EH (cell line): ENCODE measurements around the gene ATG4C.

Experiments used
- DNase-seq: peaks from one replicate; pipeline ENCODE4 v3.0.0-alpha.2; 2015; ENCODE audit warnings: low read depth

The ATG4C gene

GRCh38 chr1:62904856-62905225, 120.9 kb downstream of the ATG4C start:
- DNase-seq = no peak

- DNase-seq = no peak
These were observed 121.4 kb downstream of the ATG4C start for GRCh38 chr1:62905309-62905708.

DNA sequence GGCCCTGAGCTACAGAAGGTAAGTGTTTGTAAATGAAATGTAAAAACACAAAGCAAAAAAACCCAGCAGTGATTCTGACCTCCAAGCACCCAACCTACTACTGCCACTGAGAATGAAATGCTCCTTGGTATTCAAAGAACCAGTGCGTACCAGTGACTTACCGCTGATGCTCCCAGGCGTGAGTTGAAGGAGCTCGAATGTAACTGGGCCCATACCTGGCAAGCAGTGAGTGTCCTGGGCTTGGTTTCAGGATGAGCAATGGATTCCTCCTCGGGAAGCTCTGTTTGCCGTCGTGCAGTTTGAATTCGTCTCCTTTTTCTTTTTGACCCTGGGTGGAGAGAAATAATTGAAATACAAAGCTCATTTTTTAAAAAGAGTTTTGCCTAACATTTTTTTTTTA, 121.9 kb downstream of the ATG4C start:
- no peak for DNase-seq

- DNase-seq = peak; percentile 6
These were observed 122.5 kb downstream of the ATG4C start for GRCh38 chr1:62906428-62906886.

GRCh38 chr1:62908168-62908695, 124.3 kb downstream of the ATG4C start:
- no peak for DNase-seq

GRCh38 chr1:62912028-62912638, 128.2 kb downstream of the ATG4C start:
- DNase-seq = peak; percentile 34
